PC-9 (cell line): ENCODE results near the gene OAS1. TPM values are rescaled to one million over a fixed set of nuclear protein-coding genes. Genes with fewer than 3 reads are reported as not detected.
"Not testable (repeated sequence)": the region's sequence is repeated elsewhere in the genome, so short reads cannot be mapped to it uniquely, and the experiment has no call there.

Experiments
- BruUV-seq: library from RNA; stranded (reverse); fragments of 400-500 nt; replicated peaks from 2 replicates; lab custom pipeline; 2021; lab: Mats Ljungman, UMichigan
- CTCF ChIA-PET: fragments of 300-600 bp; sonication (Branson Sonifier 250); formaldehyde crosslinking; loops from one replicate; lab custom pipeline; 2022; ENCODE audit warnings: antibody characterized with exemption; lab: Charles Lee
- POLR2A ChIA-PET: fragments of 300-600 bp; sonication (Branson Sonifier 250); formaldehyde crosslinking; loops from one replicate; lab custom pipeline; 2022; ENCODE audit warnings: antibody characterized with exemption; ENCODE audit not compliant: unreplicated experiment; lab: Charles Lee
- DNase-seq, 2 experiments: peaks; one replicate each; pipeline versions ENCODE4 v3.0.0 to v3.0.0-alpha.2; 2015 to 2022; ENCODE audit warnings: mixed read lengths in 1 of 2
- H2AFZ ChIP-seq: fragments of 200-600 bp; sonication (generic); 2 replicates; pipeline ENCODE4 v1.8.1; 2017; ENCODE audit warnings: antibody characterized with exemption
- H3F3A ChIP-seq: fragments of 200-600 bp; sonication (generic); 2 replicates; pipeline ENCODE4 v1.8.1; 2017; ENCODE audit warnings: antibody characterized with exemption, mild to moderate bottlenecking, low read depth; ENCODE audit not compliant: insufficient read depth
- H3K27ac ChIP-seq: fragments of 200-600 bp; sonication (generic); 2 replicates; pipeline ENCODE4 v1.6.1; 2016; ENCODE audit warnings: mixed run types
- H3K27me3 ChIP-seq: fragments of 200-600 bp; sonication (generic); 2 replicates; pipeline ENCODE4 v1.6.1; 2016; ENCODE audit warnings: low read depth, mixed run types; ENCODE audit not compliant: insufficient read depth
- H3K36me3 ChIP-seq: fragments of 200-600 bp; sonication (generic); 2 replicates; pipeline ENCODE4 v1.6.1; 2016; ENCODE audit warnings: low read depth, mixed run types
- H3K4me1 ChIP-seq: fragments of 200-600 bp; sonication (generic); replicated peaks from 2 replicates; pipeline ENCODE4 v1.6.1; 2016; ENCODE audit warnings: mixed run types; ENCODE audit not compliant: insufficient read depth
- H3K4me2 ChIP-seq: fragments of 200-600 bp; sonication (generic); 2 replicates; pipeline ENCODE4 v1.6.1; 2017; ENCODE audit warnings: mixed run types
- H3K4me3 ChIP-seq: fragments of 200-600 bp; sonication (generic); 2 replicates; pipeline ENCODE4 v1.6.1; 2016; ENCODE audit warnings: mixed run types
- H3K79me2 ChIP-seq: fragments of 200-600 bp; sonication (generic); 2 replicates; pipeline ENCODE4 v1.6.1; 2017; ENCODE audit warnings: low read depth, mixed run types
- H3K9me2 ChIP-seq: fragments of 200-600 bp; sonication (generic); 2 replicates; pipeline ENCODE4 v1.8.1; 2017; ENCODE audit warnings: mild to moderate bottlenecking; ENCODE audit not compliant: insufficient read depth
- H3K9me3 ChIP-seq: fragments of 200-600 bp; sonication (generic); 2 replicates; pipeline ENCODE4 v1.8.1; 2016; ENCODE audit warnings: low read depth; ENCODE audit not compliant: insufficient read depth
- H4K20me1 ChIP-seq: fragments of 200-600 bp; sonication (generic); 2 replicates; pipeline ENCODE4 v1.8.1; 2017; ENCODE audit not compliant: insufficient read depth
- CTCF ChIP-seq: fragments of 200-600 bp; sonication (generic); conservative IDR thresholded peaks from 2 replicates; pipeline ENCODE4 v1.6.1; 2017; ENCODE audit warnings: mixed run types, antibody characterized with exemption, mild to moderate bottlenecking, moderate library complexity
- EZH2 ChIP-seq: fragments of 200-600 bp; sonication (generic); IDR thresholded peaks from 2 replicates; pipeline ENCODE4 v1.8.0; 2017; ENCODE audit warnings: antibody characterized with exemption, low read depth
- intact Hi-C: fragments of 100-400 bp; cut with micrococcal nuclease; formaldehyde crosslinking; loops from one replicate; pipeline ENCODE4 v1.10.0; 2022; ENCODE audit not compliant: unreplicated experiment
- total RNA-seq: library from RNA; stranded (reverse); gene quantifications from 2 replicates; pipeline ENCODE4 v1.2.3, GENCODE V29; 2021

The OAS1 gene
- total RNA-seq, 1 experiment from 2014 or later, result 18.8 TPM

- CTCF ChIA-PET, result no interaction called here
- intact Hi-C loops, result loop anchor here (10.0 kb wide), 2 partner anchors 85 to 245 kb away; no protein-coding TSS in a partner anchor
- H3K27ac ChIP-seq, result no peak overlapping the region
- BruUV-seq, result no TSS peak
- H3K9me3 ChIP-seq, result no peaks in the 10 kb centered on the region
- H3K36me3 ChIP-seq, result no peaks in the 10 kb centered on the region
- H3K4me2 ChIP-seq, result no peak overlapping the region
- POLR2A ChIA-PET, result no interaction called here
- H3K27me3 ChIP-seq, result no peaks in the 10 kb centered on the region
- no peaks in the 10 kb centered on the region for H4K20me1 ChIP-seq
- no peak overlapping the region for H3K4me3 ChIP-seq
- DNase-seq, result no peak
- no peak overlapping the region for H2AFZ ChIP-seq
- no peak for TF ChIP-seq EZH2
- no peak for TF ChIP-seq CTCF
- no peaks in the 10 kb centered on the region for H3K79me2 ChIP-seq
- no peaks in the 10 kb centered on the region; the same call in 1 of the 2 replicates for H3F3A ChIP-seq
- H3K4me1 ChIP-seq, result peaks cover 18% of the 10 kb centered on the region; the same call in 1 of the 2 replicates
- no peaks in the 10 kb centered on the region for H3K9me2 ChIP-seq
Observed at GRCh38 chr12:112909693-112910092, 2.9 kb downstream of the OAS1 start.

- Histone ChIP-seq H3K9me2 (no peaks in the 10 kb centered on the region), H3K4me1 (peaks cover 11% of the 10 kb centered on the region), H3K27me3 (no peaks in the 10 kb centered on the region), H2AFZ (no peak overlapping the region), H3K9me3 (no peaks in the 10 kb centered on the region), H3K4me2 (no peak overlapping the region), H3F3A (peaks cover 7% of the 10 kb centered on the region; the same call in 1 of the 2 replicates), H3K36me3 (no peaks in the 10 kb centered on the region), H3K27ac (no peak overlapping the region), H3K4me3 (no peak overlapping the region), H3K79me2 (no peaks in the 10 kb centered on the region), H4K20me1 (no peaks in the 10 kb centered on the region)
- ChIA-PET POLR2A (interaction anchor here (0.7 kb wide), 1 partner anchor 120 kb away, joined by 4 read pairs; no protein-coding TSS in a partner anchor), CTCF (no interaction called here)
- TF ChIP-seq CTCF (no peak), EZH2 (no peak)
- no TSS peak for BruUV-seq
- DNase-seq, result no peak
- intact Hi-C loops, result no loop called here
Observed at GRCh38 chr12:112913038-112913688, 6.4 kb downstream of the OAS1 start.

GRCh38 chr12:112913888-112914287 is 7.1 kb downstream of the OAS1 start:
- H3K79me2 ChIP-seq, BruUV-seq, H3K4me3 ChIP-seq, H3K9me3 ChIP-seq, H3K4me2 ChIP-seq, DNase-seq, H3K27ac ChIP-seq, intact Hi-C loops, POLR2A ChIA-PET, H4K20me1 ChIP-seq, H3K36me3 ChIP-seq, CTCF ChIA-PET, H3K9me2 ChIP-seq, H3F3A ChIP-seq, H2AFZ ChIP-seq, H3K27me3 ChIP-seq: not testable (repeated sequence)
- H3K4me1 ChIP-seq, result peaks cover 11% of the 10 kb centered on the region
